Ovary (tissue), 3 donors: ENCODE data around the gene XKR7.

ENCODE experiments used
- EP300 ChIP-seq: sonication (generic); formaldehyde crosslinking; IDR thresholded peaks from one replicate; pipeline ENCODE4 v1.6.1; 2017; ENCODE audit warnings: antibody characterized with exemption
- POLR2A ChIP-seq: fragments of 450-650 bp; IDR thresholded peaks from one replicate; pipeline ENCODE4 v1.6.1; 2017; ENCODE audit warnings: antibody characterized with exemption, mild to moderate bottlenecking, moderate library complexity
- TF ChIP-seq, protein P1 (sequence below), 3 donors: fragments of 450-650 bp in 2 of 3; fragments of 200-600 bp in 1 of 3; IDR thresholded peaks; one replicate each; pipeline versions ENCODE4 v1.5.1 to v1.8.0; 2016 to 2022; ENCODE audit warnings: antibody characterized with exemption in 3 of 3, mild to moderate bottlenecking in 1 of 3
- donor health status: DM: no; HTN: no; CAD: no.

DNA sequence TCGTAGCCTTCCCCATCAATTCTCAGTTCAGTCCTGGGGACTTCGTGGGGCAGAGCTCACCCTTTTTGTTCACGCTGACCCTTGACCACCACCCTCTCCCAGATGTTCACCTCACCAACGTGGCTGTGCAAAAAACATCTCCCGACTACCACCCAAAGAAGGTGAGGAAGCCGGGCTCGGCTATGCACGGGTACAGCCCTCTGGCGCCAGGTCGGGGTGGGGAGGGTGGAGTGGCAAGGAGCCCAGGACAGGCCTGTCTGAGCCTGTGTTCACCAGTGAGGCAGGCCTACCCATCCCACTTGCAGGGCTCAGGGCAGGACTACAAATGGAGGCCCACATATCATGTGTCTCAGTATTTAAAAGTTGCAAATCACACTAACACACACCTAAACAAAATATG lies 34.3 kb upstream of the XKR7 start:
- TF ChIP-seq, protein P1, sequence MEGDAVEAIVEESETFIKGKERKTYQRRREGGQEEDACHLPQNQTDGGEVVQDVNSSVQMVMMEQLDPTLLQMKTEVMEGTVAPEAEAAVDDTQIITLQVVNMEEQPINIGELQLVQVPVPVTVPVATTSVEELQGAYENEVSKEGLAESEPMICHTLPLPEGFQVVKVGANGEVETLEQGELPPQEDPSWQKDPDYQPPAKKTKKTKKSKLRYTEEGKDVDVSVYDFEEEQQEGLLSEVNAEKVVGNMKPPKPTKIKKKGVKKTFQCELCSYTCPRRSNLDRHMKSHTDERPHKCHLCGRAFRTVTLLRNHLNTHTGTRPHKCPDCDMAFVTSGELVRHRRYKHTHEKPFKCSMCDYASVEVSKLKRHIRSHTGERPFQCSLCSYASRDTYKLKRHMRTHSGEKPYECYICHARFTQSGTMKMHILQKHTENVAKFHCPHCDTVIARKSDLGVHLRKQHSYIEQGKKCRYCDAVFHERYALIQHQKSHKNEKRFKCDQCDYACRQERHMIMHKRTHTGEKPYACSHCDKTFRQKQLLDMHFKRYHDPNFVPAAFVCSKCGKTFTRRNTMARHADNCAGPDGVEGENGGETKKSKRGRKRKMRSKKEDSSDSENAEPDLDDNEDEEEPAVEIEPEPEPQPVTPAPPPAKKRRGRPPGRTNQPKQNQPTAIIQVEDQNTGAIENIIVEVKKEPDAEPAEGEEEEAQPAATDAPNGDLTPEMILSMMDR (IDR thresholded peaks at IDR 0.05): no peak
- TF ChIP-seq POLR2A (no peak), EP300 (no peak)
